Neural cell (in vitro differentiated cells): ENCODE data around the gene SCUBE1. TPM values are rescaled to one million over a fixed set of nuclear protein-coding genes. Genes with fewer than 3 reads are reported as not detected.

Experiments
- H2AFZ ChIP-seq: fragments of 200-600, 300-800 bp; sonication (generic), shearing (Covaris generic); 2 replicates; pipeline ENCODE4 v1.6.0; 2014; ENCODE audit warnings: low read depth, mild to moderate bottlenecking, antibody characterized with exemption, low read length, moderate library complexity
- H3F3A ChIP-seq: fragments of 200-600 bp; shearing (Covaris generic); 2 replicates; pipeline ENCODE4 v1.6.1; 2016; ENCODE audit warnings: mild to moderate bottlenecking, moderate library complexity, mixed read lengths, antibody characterized with exemption, low read length; ENCODE audit not compliant: insufficient read depth, poor library complexity, severe bottlenecking
- H3K27ac ChIP-seq: fragments of 200-600, 300-800 bp; sonication (generic), shearing (Covaris generic); 2 replicates; pipeline ENCODE4 v1.5.1; 2014; ENCODE audit warnings: mild to moderate bottlenecking, low read length, moderate library complexity
- H3K27me3 ChIP-seq: fragments of 300-800, 200-600 bp; sonication (generic), shearing (Covaris generic); 2 replicates; pipeline ENCODE4 v1.6.0; 2014; ENCODE audit warnings: mild to moderate bottlenecking, low read depth, low read length, moderate library complexity; ENCODE audit not compliant: insufficient read depth
- H3K36me3 ChIP-seq: fragments of 300-800, 200-600 bp; sonication (generic), shearing (Covaris generic); 2 replicates; pipeline ENCODE4 v1.5.1; 2014; ENCODE audit warnings: mild to moderate bottlenecking, antibody characterized with exemption, low read length, moderate library complexity; ENCODE audit not compliant: insufficient read depth
- H3K4me2 ChIP-seq: fragments of 300-800, 200-600 bp; sonication (generic), shearing (Covaris generic); 2 replicates; pipeline ENCODE4 v1.6.0; 2014; ENCODE audit warnings: mild to moderate bottlenecking, low read length
- H3K4me3 ChIP-seq: fragments of 300-800, 200-600 bp; sonication (generic), shearing (Covaris generic); 2 replicates; pipeline ENCODE4 v1.5.1; 2014; ENCODE audit warnings: mild to moderate bottlenecking, low read length, moderate library complexity
- H3K79me2 ChIP-seq: fragments of 200-600 bp; shearing (Covaris generic); replicated peaks from 2 replicates; pipeline ENCODE4 v1.6.0; 2014; ENCODE audit warnings: mild to moderate bottlenecking, low read length, moderate library complexity; ENCODE audit not compliant: insufficient read depth
- H3K9ac ChIP-seq: fragments of 300-800, 200-600 bp; sonication (generic), shearing (Covaris generic); 2 replicates; pipeline ENCODE4 v1.6.1; 2016; ENCODE audit warnings: mild to moderate bottlenecking, low read length, mixed read lengths
- H3K9me2 ChIP-seq: fragments of 200-600 bp; shearing (Covaris generic); 2 replicates; pipeline ENCODE4 v1.6.1; 2016; ENCODE audit warnings: mild to moderate bottlenecking, low read length, mixed read lengths; ENCODE audit not compliant: insufficient read depth
- H3K9me3 ChIP-seq: fragments of 200-600, 300-800 bp; sonication (generic), shearing (Covaris generic); 2 replicates; pipeline ENCODE4 v1.6.1; 2016; ENCODE audit warnings: mild to moderate bottlenecking, mixed run types, low read length, moderate library complexity, mixed read lengths
- H4K20me1 ChIP-seq: fragments of 200-600 bp; shearing (Covaris generic); 2 replicates; pipeline ENCODE4 v1.6.1; 2016; ENCODE audit warnings: mild to moderate bottlenecking, mixed run types; ENCODE audit not compliant: insufficient read depth
- CTCF ChIP-seq: fragments of 450-650 bp; IDR thresholded peaks from 2 replicates; pipeline ENCODE4 v1.5.1; 2014; ENCODE audit warnings: antibody characterized with exemption, mild to moderate bottlenecking, moderate library complexity; ENCODE audit not compliant: poor library complexity, severe bottlenecking
- EP300 ChIP-seq: fragments of 450-650 bp; conservative IDR thresholded peaks from 2 replicates; pipeline ENCODE4 v1.6.1; 2014; ENCODE audit warnings: antibody characterized with exemption, mild to moderate bottlenecking, moderate library complexity; ENCODE audit not compliant: poor library complexity, severe bottlenecking
- EZH2 ChIP-seq: fragments of 200-600, 300-800 bp; shearing (Covaris generic), sonication (generic); IDR thresholded peaks from 2 replicates; pipeline ENCODE4 v1.6.1; 2014; ENCODE audit warnings: antibody characterized with exemption, low read length, borderline replicate concordance, mild to moderate bottlenecking; ENCODE audit not compliant: insufficient read depth, poor library complexity, severe bottlenecking
- MXI1 ChIP-seq: fragments of 450-650 bp; conservative IDR thresholded peaks from 2 replicates; pipeline ENCODE4 v1.6.1; 2014; ENCODE audit warnings: antibody characterized with exemption, mild to moderate bottlenecking; ENCODE audit not compliant: poor library complexity, severe bottlenecking
- POLR2AphosphoS5 ChIP-seq: IDR thresholded peaks from 2 replicates; pipeline ENCODE4 v1.6.1; 2012
- RAD21 ChIP-seq: fragments of 450-650 bp; conservative IDR thresholded peaks from 2 replicates; pipeline ENCODE4 v1.6.1; 2014; ENCODE audit warnings: antibody characterized with exemption, mild to moderate bottlenecking, moderate library complexity
- REST ChIP-seq: IDR thresholded peaks from 2 replicates; pipeline ENCODE4 v1.6.1; 2012; ENCODE audit warnings: borderline replicate concordance
- SMC3 ChIP-seq: fragments of 450-650 bp; conservative IDR thresholded peaks from 2 replicates; pipeline ENCODE4 v1.6.1; 2014; ENCODE audit warnings: antibody characterized with exemption, mild to moderate bottlenecking, moderate library complexity; ENCODE audit not compliant: poor library complexity
- TAF1 ChIP-seq: IDR thresholded peaks from 2 replicates; pipeline ENCODE4 v1.6.1; 2012; ENCODE audit warnings: low read depth
- polyA plus RNA-seq: library from polyadenylated mRNA; depleted of rRNA; stranded (reverse); fragments of >200 nt; gene quantifications from 2 replicates; pipeline ENCODE4 v1.2.3, GENCODE V29; 2014

The SCUBE1 gene
- polyA plus RNA-seq, 1 donor from 2014 or later, result 8.4 TPM

DNA sequence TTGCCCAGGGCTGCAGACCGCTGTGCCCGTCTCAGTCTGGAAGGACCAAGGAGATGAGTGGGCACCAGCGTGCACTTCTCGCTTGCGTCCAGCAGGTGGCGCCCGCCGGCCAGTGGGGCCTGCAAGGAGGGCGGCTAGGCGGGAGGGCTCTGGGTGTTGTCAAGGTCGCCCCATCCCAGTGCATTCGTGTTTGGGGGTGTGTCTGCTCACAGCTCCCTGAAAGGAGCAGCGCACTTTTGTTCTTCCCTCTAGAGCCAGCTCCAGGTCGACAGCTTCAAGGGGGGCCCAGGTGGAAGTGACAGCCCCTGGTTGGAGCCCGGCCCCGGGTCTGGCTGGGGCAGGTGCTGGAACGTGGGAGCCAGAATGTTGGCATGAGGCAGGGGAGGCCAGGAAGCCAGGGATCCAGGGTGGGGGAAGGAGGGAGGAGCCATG lies 45.3 kb upstream of the SCUBE1 start:
- no peak overlapping the region for H3K4me3 ChIP-seq
- no peak overlapping the region for H3K9ac ChIP-seq
- H3K9me2 ChIP-seq, result no peaks in the 10 kb centered on the region
- TF ChIP-seq SMC3 (peak; percentile 99), RAD21 (peak; percentile 96), MXI1 (peak; percentile 35), EP300 (no peak), POLR2AphosphoS5 (no peak), REST (no peak), EZH2 (no peak), CTCF (peak; percentile 97), TAF1 (no peak)
- H2AFZ ChIP-seq, result no peak overlapping the region
- no peaks in the 10 kb centered on the region for H3K79me2 ChIP-seq
- H3K27ac ChIP-seq, result no peak overlapping the region
- H3K4me2 ChIP-seq, result no peak overlapping the region
- H3F3A ChIP-seq, result no peaks in the 10 kb centered on the region
- H3K36me3 ChIP-seq, result no peaks in the 10 kb centered on the region
- no peaks in the 10 kb centered on the region for H4K20me1 ChIP-seq
- H3K9me3 ChIP-seq, result no peaks in the 10 kb centered on the region
- H3K27me3 ChIP-seq, result no peaks in the 10 kb centered on the region

GRCh38 chr22:43387815-43388214 lies 44.6 kb upstream of the SCUBE1 start:
- no peaks in the 10 kb centered on the region for H3K79me2 ChIP-seq
- no peak overlapping the region for H3K4me2 ChIP-seq
- no peak overlapping the region for H3K4me3 ChIP-seq
- no peak overlapping the region for H3K9ac ChIP-seq
- H3F3A ChIP-seq, result no peaks in the 10 kb centered on the region
- H4K20me1 ChIP-seq, result no peaks in the 10 kb centered on the region
- H3K9me3 ChIP-seq, result no peaks in the 10 kb centered on the region
- TF ChIP-seq EZH2 (no peak), SMC3 (no peak), REST (no peak), RAD21 (no peak), TAF1 (no peak), CTCF (no peak), POLR2AphosphoS5 (no peak), EP300 (no peak), MXI1 (no peak)
- H3K36me3 ChIP-seq, result no peaks in the 10 kb centered on the region
- H3K9me2 ChIP-seq, result no peaks in the 10 kb centered on the region
- no peaks in the 10 kb centered on the region for H3K27me3 ChIP-seq
- H3K27ac ChIP-seq, result no peak overlapping the region
- no peak overlapping the region for H2AFZ ChIP-seq
